ENCODE data around the gene TMEM163. TPM values are rescaled to one million over a fixed set of nuclear protein-coding genes. Genes with fewer than 3 reads are reported as not detected.
"Not testable (repeated sequence)": the region's sequence is repeated elsewhere in the genome, so short reads cannot be mapped to it uniquely, and the experiment has no call there.

The TMEM163 gene
- total and polyA plus RNA-seq, 2 donors (not counting 3 experiments of a cell fraction or from before 2014, with no cell fraction given): 1.0 to 2.8 TPM

GRCh38 chr2:134567666-134568065, 151.1 kb downstream of the TMEM163 start:
- ChIA-PET CTCF (interaction anchor here (1.1 kb wide), 1 partner anchor 14 kb away, joined by 3 read pairs; no protein-coding TSS in a partner anchor), POLR2A (no interaction called here)
- Histone ChIP-seq H4K20me1 (replicated peaks; ENCODE audit: control insufficient read depth, extremely low read depth, insufficient read depth, low read length) (no peaks in the 10 kb centered on the region), H3K9me3 (replicated peaks; ENCODE audit: control insufficient read depth, insufficient read depth, low read length) (no peaks in the 10 kb centered on the region), H3K79me2 (ENCODE audit: control insufficient read depth, insufficient read depth, low read length) (no peaks in the 10 kb centered on the region), H3K4me1 (ENCODE audit: control insufficient read depth, extremely low read depth, insufficient read depth, low read length) (no peaks in the 10 kb centered on the region), H3K9me1 (replicated peaks; ENCODE audit: control insufficient read depth, extremely low read depth, insufficient read depth, low read length) (no peaks in the 10 kb centered on the region), H3K27ac (ENCODE audit: insufficient read depth, low read depth, low read length) (no peak overlapping the region), H3K4me2 (ENCODE audit: insufficient read depth, low read length) (no peak overlapping the region), H2AFZ (ENCODE audit: low read depth, low read length) (no peak overlapping the region), H3K27me3 (ENCODE audit: control insufficient read depth in 2 of 2, insufficient read depth in 2 of 2, low read length in 2 of 2) (no peaks in the 10 kb centered on the region), H3K4me3 (replicated peaks in 1 of 3; ENCODE audit: insufficient read depth in 1 of 3, low read depth in 1 of 3, low read length in 3 of 3) (no peak overlapping the region), H3K36me3 (ENCODE audit: control insufficient read depth in 2 of 2, extremely low read depth in 1 of 2, insufficient read depth in 2 of 2, low read length in 2 of 2) (no peaks in the 10 kb centered on the region), H3K9ac (replicated peaks; ENCODE audit: extremely low read depth, insufficient read depth, low read length) (no peak overlapping the region)
- intact Hi-C loops (cut with micrococcal nuclease) (no loop called here), dilution Hi-C loops (cut with MboI; ENCODE audit: extremely low pct_ligation_motif_present, low sequenced_read_pairs) (no loop called here)
- TF ChIP-seq GATA2 (IDR thresholded peaks at IDR 0.05; ENCODE audit: insufficient read depth, insufficient read length, low read depth, low read length) (no peak), JUN (IDR thresholded peaks at IDR 0.05; ENCODE audit: borderline replicate concordance, insufficient read depth, insufficient read length, low read depth) (no peak), POLR2AphosphoS5 (IDR thresholded peaks at IDR 0.05; ENCODE audit: insufficient read depth, low read depth, low read length) (no peak), MAX (IDR thresholded peaks at IDR 0.05; ENCODE audit: insufficient read depth, insufficient read length) (no peak), MYC (IDR thresholded peaks at IDR 0.05; ENCODE audit: low read depth, low read length) (no peak), CTCF (IDR thresholded peaks at IDR 0.05; ENCODE audit: extremely low read depth in 1 of 2, insufficient read depth in 1 of 2, low read depth in 1 of 2, low read length in 2 of 2) (no peak), POLR2A (IDR thresholded peaks at IDR 0.05; ENCODE audit: low read depth, low read length) (no peak), FOS (IDR thresholded peaks at IDR 0.05; ENCODE audit: borderline replicate concordance, insufficient read depth, low read length) (no peak), EZH2 (IDR thresholded peaks at IDR 0.05; ENCODE audit: borderline replicate concordance, low read depth, low read length, severe bottlenecking) (no peak)
- no TSS peak for BruUV-seq (replicated peaks)
- no peak for FAIRE-seq
- DNase-seq (ENCODE audit: low read depth, low spot score): no peak

- POLR2A ChIA-PET; H3K4me3 ChIP-seq (replicated peaks in 1 of 3; ENCODE audit: insufficient read depth in 1 of 3, low read depth in 1 of 3, low read length in 3 of 3); H3K79me2 ChIP-seq (ENCODE audit: control insufficient read depth, insufficient read depth, low read length); dilution Hi-C loops (cut with MboI; ENCODE audit: extremely low pct_ligation_motif_present, low sequenced_read_pairs); H3K9me3 ChIP-seq (replicated peaks; ENCODE audit: control insufficient read depth, insufficient read depth, low read length); H3K36me3 ChIP-seq (ENCODE audit: control insufficient read depth in 2 of 2, extremely low read depth in 1 of 2, insufficient read depth in 2 of 2, low read length in 2 of 2); H2AFZ ChIP-seq (ENCODE audit: low read depth, low read length); intact Hi-C loops (cut with micrococcal nuclease); H3K27me3 ChIP-seq (ENCODE audit: control insufficient read depth in 2 of 2, insufficient read depth in 2 of 2, low read length in 2 of 2); FAIRE-seq; H3K4me2 ChIP-seq (ENCODE audit: insufficient read depth, low read length); CTCF ChIA-PET; DNase-seq (ENCODE audit: low read depth, low spot score); H3K9ac ChIP-seq (replicated peaks; ENCODE audit: extremely low read depth, insufficient read depth, low read length); BruUV-seq (replicated peaks); H3K27ac ChIP-seq (ENCODE audit: insufficient read depth, low read depth, low read length); H4K20me1 ChIP-seq (replicated peaks; ENCODE audit: control insufficient read depth, extremely low read depth, insufficient read depth, low read length); H3K4me1 ChIP-seq (ENCODE audit: control insufficient read depth, extremely low read depth, insufficient read depth, low read length); H3K9me1 ChIP-seq (replicated peaks; ENCODE audit: control insufficient read depth, extremely low read depth, insufficient read depth, low read length): not testable (repeated sequence)
Observed at GRCh38 chr2:134564955-134565354, 153.8 kb downstream of the TMEM163 start.
